Measurements from ENCODE around the gene MTAP.

Gene MTAP

DNA sequence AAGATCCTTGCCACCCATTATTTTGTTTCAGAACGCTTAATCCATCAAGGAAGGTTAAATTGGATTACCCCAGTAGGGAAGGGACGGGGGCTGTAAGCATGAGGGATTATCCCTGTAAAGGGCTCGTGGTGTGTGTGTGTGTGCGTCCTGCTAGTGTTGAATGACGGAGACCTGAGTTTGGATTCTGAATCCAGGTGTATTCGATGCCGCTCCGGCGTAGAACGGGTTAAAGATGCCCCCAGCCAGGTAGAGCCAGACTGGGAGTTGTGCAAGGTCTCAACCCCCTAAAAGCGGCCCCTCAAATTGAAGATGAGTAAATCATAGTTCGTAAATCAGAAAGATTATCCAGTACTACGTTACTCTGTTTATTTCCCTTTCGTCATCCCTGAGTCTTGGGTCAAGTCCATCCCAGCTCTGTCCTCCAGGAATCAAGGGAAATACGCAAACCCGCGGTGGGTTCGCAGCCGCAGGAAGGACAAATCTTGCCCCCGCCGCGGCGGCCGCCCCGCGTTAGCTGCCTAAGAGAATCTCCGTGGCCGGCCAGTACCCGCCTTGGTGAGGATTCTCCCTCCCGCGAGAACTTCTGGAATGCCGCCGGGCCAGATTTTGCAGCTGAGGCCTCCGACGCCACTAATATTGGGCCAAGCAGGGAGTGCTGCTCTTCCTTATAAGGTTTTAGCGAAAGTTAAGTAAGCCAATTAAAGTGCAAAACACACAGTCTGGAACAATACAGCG is 586 bp upstream of the MTAP start:
- in situ Hi-C loops (cut with MboI; ENCODE audit: low sequenced_read_pairs), result loop anchor here (25.0 kb wide), 2 partner anchors 185 to 660 kb away; partner anchors contain the start of genes CDKN2A and CDKN2B-AS1

DNA sequence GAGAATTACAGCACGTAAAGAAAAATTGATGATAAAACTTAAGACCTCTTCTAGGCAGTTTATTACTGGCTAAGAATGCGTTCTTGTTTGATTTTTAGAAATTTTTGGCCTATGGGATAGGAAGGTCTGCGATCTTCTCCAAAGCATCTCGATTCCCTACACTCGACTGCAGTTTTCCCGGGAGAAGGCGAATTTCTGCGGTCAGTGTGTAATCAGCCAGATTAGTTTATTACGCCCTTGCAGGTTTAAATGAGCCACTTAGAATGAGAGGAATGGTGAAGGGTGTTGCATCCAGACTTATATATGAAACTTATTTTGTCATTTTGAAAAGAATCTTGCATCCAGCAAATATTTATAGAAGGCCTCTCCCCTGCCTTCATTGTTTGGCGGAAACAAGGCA is 1.2 kb downstream of the MTAP start:
- in situ Hi-C loops (cut with MboI; ENCODE audit: low sequenced_read_pairs), result loop anchor here (25.0 kb wide), 2 partner anchors 184 to 659 kb away; partner anchors contain the start of genes CDKN2A and CDKN2B-AS1

DNA sequence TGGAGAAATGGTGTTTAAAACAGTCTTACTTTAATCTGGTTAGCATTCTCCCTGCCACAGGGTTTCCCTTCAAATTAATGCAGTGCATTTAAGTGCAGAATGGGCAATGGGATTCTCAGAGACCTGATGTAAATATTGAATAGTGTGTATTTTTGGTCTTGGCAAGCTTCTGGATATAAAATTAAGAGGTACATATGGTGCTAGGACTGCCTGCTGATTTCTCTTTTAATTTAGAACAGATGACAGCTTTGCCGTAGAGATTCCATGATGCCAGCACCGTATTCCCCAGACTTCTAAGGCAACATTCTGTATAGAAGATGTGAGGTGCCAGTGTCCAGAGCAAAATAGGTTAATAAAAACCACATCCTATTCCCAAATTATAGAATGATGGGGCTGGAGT is 1.9 kb downstream of the MTAP start:
- in situ Hi-C loops (cut with MboI; ENCODE audit: low sequenced_read_pairs), result loop anchor here (25.0 kb wide), 2 partner anchors 183 to 658 kb away; partner anchors contain the start of genes CDKN2A and CDKN2B-AS1

DNA sequence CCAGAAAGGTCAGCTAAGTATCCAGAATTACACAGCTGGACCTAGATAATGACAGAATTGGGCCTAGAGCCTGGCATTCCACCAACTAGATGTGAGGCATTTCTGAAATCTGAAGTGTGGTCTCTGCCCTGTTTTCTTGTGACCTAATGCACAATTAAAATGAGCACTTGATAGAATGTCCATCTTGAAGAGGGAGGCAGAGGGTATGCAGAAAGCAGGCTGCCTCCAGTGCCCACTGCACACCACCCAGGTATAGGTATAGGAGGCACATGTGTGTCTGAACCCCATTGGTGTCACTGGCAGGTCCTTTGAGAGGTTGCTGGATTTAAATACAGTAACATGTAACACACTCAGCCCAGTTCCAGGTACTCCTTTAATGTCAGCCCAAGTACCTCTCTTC is 2.4 kb downstream of the MTAP start:
- in situ Hi-C loops (cut with MboI; ENCODE audit: low sequenced_read_pairs), result loop anchor here (25.0 kb wide), 2 partner anchors 183 to 658 kb away; partner anchors contain the start of genes CDKN2A and CDKN2B-AS1

DNA sequence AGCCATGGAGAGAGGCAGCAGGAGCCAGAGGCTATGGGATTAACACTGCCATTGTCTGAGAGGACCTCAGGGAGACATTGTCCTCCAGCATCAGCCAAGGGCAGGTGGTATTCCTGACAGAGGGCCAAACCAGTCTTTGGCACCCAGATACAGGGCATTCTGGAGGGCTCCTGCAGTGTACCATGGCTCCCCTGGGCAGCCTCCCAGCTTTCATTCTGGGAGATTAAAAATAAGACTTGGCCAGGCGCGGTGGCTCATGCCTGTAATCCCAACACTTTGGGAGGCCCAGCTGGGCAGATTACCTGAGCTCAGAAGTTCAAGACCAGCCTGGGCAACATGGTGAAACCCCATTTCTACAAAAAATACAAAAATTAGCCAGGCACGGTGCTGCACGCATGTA is 4.2 kb downstream of the MTAP start:
- in situ Hi-C loops (cut with MboI; ENCODE audit: low sequenced_read_pairs), result loop anchor here (25.0 kb wide), 2 partner anchors 181 to 656 kb away; partner anchors contain the start of genes CDKN2A and CDKN2B-AS1

DNA sequence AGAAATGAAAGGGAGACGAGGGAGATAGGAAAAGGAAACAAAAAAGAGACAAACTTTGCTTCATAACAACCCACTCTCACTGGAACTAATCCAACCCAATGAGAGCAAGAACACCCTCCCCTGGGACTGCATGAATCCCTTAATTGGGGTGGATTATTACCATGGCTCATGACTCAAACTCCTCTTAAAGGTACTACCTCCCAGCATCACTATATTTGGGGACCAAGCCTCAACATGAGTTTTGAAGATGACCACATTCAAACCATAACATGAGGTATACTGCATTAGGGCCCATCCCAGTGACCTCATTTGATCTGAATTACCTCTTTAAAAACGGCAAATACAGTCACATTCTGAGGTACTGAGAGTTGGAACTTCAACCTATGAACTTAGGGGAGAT is 8.0 kb downstream of the MTAP start:
- in situ Hi-C loops (cut with MboI; ENCODE audit: low sequenced_read_pairs), result loop anchor here (25.0 kb wide), 2 partner anchors 177 to 652 kb away; partner anchors contain the start of genes CDKN2A and CDKN2B-AS1

DNA sequence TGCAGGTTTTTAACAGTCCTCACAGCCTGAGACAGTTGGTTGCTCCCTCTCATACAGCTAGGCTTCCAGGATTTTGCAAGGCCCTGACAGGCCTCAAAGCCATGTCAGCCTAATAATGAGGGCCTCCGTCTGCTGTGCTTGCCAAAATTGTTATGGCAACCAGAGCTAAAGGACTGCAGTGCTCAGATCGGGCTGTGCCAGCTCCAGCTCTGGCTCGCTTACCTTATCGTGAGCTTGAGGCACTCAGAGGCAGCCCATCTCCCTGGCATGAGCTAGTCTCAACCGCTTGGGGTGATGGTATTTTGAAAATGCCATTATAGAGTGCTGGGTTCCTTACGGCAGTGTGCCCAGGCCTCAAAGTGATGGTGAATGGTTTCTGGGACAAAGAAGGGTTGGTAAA is 8.4 kb downstream of the MTAP start:
- in situ Hi-C loops (cut with MboI; ENCODE audit: low sequenced_read_pairs), result loop anchor here (25.0 kb wide), 2 partner anchors 176 to 651 kb away; partner anchors contain the start of genes CDKN2A and CDKN2B-AS1

DNA sequence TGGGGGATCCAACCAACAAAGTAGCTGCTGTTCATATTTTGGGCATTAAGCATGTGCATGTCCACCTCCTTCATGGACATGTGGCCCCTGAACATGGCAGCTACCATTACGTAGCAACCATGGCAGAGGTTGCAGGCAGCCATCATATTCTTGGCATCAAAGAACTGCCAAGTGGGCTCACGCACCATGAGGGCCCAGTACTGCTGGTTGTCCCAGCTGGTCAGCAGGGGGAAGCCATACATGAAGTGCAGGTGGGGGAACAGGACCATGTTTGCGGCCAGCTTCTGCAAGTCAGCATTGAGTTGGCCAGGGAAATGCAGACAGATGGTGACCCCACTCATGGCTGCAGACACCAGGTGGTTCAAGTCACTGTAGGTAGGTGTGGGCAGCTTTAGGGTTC is 9.5 kb downstream of the MTAP start:
- in situ Hi-C loops (cut with MboI; ENCODE audit: low sequenced_read_pairs), result loop anchor here (25.0 kb wide), 2 partner anchors 175 to 650 kb away; partner anchors contain the start of genes CDKN2A and CDKN2B-AS1

DNA sequence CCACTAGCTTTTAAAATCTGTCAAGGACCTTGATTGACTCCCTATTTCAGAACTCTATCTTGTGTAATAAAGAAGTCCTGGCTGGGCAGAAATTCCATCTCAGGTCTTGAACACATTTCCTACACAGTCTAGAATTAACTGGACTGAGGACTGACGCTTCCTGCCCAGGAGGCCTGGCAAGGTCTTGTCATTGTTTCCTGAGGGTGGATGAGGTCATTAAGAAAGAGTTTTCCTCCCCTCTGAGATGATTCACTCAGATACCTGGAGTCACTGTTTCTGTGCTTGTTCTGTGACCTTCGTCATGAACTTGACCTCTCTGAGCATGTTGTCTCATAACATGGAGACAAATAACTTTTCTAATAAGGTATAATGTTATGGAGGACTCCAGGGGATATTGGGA is 10.0 kb downstream of the MTAP start:
- in situ Hi-C loops (cut with MboI; ENCODE audit: low sequenced_read_pairs), result loop anchor here (25.0 kb wide), 2 partner anchors 175 to 650 kb away; partner anchors contain the start of genes CDKN2A and CDKN2B-AS1

DNA sequence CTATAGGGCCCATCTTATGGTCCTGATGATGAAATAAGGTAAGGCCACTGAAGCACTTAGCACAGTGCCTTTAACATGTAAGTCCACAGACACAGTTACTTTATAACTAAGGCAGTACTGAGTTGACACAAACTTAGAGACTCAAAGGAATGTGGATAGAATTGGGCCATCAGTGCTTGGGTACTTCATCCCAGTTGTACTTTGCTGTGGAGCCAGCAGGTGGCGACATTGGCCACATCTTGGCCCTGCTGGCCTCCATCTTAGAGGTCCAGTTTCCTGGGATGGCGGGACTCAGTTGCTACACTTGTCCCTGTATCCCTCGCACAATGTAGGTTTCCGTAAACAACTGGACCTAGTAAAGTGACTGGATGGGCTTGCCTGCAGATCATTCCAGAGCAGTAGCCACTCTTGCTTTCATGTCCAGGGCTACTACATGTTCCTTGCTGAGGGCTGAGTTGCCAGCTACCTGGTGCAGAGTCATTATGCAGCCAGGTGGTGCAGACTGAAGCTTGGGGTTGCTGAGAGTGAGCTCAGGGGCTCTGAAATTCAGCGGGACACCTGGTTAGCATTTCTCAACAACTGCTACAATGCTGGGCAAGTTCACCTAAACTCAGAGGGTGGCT is 10.6 kb downstream of the MTAP start:
- in situ Hi-C loops (cut with MboI; ENCODE audit: low sequenced_read_pairs), result loop anchor here (25.0 kb wide), 2 partner anchors 174 to 649 kb away; partner anchors contain the start of genes CDKN2A and CDKN2B-AS1

DNA sequence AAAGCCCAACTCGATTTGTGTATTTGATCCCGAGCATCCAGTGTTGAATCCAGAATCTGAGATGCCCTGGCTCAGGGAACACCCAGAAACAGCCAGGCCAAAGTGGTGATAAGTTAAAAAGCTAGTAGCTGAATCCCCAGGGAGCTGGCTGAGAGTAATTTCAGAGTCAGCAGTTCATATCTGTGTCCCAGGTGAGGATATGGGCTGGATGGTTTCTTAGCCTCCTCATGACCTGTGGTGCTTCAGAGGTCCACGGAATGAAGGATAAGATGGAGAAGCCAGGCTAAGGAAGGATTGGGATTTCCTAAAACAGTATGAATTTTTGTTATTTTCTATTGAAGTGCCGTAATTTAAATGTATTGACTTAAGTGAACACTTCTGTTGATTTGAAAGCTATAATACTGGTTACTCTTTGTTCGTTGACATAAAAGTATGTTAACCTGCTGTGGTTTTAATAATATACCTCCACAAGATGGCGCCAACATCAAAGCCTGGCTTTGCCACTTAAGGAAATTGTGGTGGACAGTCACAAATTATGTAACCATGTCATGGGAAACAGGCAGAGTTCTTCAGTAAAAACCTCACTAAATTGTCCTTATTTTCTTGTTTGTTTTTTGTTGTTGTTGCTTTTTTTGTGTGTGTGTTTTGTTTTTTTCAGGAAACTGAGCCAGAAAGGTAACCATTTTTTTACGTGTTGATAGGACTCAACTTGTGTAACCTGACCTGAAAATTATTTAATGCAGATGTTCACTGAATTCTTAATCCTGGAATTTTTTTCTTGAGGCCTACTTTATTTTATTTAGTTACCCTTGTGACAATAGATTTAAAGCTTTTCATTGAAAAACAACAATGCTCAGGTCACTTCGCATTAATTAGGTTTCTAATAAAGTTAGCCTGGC is 11.4 kb downstream of the MTAP start:
- in situ Hi-C loops (cut with MboI; ENCODE audit: low sequenced_read_pairs), result loop anchor here (25.0 kb wide), 2 partner anchors 173 to 648 kb away; partner anchors contain the start of genes CDKN2A and CDKN2B-AS1

DNA sequence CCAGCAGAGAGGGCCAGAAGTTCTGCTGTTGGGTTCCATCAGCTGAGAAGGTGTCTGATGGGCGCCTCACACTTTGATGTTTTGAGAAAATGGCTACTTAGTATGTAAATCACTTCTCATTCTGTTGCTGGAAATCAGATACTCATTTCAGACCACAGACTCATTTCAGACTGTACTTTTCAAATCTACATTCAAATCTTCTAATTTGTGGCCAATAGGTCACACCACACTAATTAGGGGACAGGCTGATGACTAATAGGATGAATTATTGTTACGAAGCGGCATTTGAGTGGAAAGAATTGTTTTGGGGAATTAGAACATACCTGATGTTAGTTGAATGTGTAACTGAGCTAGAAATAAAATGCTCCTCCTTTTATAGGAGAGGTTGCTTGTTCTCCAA is 13.2 kb downstream of the MTAP start:
- in situ Hi-C loops (cut with MboI; ENCODE audit: low sequenced_read_pairs), result loop anchor here (25.0 kb wide), 2 partner anchors 172 to 647 kb away; partner anchors contain the start of genes CDKN2A and CDKN2B-AS1

DNA sequence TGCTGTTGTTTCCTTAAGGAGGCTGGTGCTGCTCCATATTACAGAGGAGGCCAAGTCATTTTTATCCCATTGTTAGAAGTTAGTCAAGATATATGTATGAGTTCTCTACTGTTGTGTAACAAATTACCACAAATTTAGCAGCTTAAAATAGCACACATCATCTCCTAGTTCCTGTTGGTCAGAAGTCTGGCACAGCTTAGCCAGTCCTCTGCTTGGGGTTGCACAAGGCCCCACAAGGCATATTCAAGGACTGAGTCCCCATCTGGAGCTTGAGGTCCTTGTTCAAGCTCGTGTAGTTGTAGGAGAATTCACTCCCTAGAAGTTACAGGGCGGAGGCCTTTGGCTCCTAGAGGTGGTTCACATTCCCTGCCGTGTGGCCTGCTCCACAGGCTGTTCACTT is 14.7 kb downstream of the MTAP start:
- in situ Hi-C loops (cut with MboI; ENCODE audit: low sequenced_read_pairs), result loop anchor here (25.0 kb wide), 2 partner anchors 170 to 645 kb away; partner anchors contain the start of genes CDKN2A and CDKN2B-AS1

DNA sequence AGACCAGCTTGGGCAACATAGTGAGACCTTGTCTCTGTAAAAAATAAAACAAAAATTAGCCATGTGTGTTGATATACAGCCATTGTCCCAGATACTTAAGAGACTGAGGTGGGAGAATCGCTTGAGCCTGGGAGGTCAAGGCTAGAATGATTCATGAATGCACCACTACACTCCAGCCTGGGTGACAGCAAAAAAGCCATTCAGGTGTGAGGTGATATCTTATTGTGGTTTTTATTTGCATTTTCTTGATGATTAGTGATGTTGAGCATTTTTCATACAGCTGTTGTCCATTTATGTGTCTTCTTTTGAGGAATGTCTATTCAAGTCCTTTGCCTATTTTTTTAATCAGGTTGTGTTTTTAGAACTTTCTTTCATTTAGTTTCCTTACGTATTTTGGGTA is 23.2 kb downstream of the MTAP start:
- in situ Hi-C loops (cut with MboI; ENCODE audit: low sequenced_read_pairs), result loop anchor here (25.0 kb wide), 1 partner anchor 412 kb away; no protein-coding TSS in a partner anchor

DNA sequence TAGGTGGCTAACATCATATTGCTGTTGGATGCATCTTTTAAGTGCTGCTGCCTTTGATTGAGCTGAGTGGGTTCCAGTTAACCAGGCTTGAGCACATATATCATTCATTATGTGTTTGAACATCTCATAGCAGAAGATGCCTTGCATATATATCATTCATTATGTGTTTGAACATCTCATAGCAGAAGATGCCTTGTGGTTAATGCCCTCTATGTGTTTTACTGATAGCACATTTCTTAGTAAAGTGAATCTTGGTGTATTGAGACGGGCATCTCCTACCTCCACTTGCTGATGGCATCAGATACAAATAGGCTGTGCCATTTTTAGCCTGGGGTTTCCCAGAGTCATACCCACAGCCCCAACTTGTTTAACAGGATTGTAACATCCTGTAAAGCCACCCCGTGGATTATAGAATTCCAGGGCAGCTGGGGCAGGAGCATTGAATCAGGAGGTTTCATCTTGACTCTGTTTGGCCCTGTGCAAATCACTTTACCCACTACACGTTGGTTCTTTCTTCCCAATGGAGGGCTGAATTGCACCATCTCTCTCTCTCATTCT is 26.5 kb downstream of the MTAP start:
- in situ Hi-C loops (cut with MboI; ENCODE audit: low sequenced_read_pairs), result loop anchor here (25.0 kb wide), 1 partner anchor 408 kb away; no protein-coding TSS in a partner anchor

DNA sequence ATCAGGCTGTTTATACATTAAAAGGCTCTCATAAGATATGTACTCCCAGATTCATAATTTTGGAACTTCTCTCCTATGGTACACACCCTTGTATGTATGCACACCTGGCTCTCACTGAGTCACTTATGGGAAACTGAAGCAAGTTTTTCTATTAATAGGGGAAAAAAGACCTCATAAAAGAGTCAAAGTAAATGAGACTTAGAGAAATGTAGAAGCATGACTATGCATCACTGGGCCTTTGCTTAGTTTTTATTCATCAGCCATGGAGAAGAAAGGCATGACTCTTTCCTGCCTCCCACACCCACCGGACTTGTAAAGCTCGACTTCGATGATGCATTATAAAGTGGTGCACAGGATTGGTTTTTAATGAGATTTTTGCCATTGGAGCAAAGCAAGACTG is 28.2 kb downstream of the MTAP start:
- in situ Hi-C loops (cut with MboI; ENCODE audit: low sequenced_read_pairs), result loop anchor here (25.0 kb wide), 1 partner anchor 407 kb away; no protein-coding TSS in a partner anchor

DNA sequence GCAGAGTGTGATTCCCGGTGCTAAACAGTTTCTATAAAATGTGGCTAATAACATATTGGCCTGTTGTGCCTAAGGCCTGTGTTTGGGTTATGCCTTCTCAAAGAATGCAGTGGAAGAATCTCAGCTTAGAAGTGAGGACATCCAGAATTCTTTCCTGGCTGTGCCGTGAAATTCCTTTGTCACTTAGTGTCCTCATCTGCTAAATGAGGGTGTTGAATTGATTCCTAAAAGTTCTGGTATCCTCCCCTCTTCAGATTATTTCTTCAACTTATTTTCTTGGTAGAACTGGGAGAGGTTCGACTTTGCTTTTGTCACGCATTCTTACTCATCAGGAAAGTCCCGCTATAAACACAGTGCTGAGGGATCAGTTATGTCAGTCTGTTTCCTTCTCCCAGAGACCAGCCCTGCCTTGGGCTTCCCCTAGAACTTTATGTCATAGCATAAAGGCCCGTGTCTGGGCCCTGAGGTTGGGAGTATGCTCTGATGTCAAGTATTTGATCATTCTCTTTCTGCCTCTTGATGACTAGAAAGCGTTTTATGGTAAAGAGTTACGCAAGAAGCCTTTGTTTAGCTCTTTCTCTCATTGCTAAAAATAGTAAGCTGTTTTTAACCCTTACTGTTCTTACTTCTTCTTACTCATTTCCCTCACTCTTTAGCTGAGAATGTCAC is 29.5 kb downstream of the MTAP start:
- in situ Hi-C loops (cut with MboI; ENCODE audit: low sequenced_read_pairs), result loop anchor here (25.0 kb wide), 1 partner anchor 405 kb away; no protein-coding TSS in a partner anchor

DNA sequence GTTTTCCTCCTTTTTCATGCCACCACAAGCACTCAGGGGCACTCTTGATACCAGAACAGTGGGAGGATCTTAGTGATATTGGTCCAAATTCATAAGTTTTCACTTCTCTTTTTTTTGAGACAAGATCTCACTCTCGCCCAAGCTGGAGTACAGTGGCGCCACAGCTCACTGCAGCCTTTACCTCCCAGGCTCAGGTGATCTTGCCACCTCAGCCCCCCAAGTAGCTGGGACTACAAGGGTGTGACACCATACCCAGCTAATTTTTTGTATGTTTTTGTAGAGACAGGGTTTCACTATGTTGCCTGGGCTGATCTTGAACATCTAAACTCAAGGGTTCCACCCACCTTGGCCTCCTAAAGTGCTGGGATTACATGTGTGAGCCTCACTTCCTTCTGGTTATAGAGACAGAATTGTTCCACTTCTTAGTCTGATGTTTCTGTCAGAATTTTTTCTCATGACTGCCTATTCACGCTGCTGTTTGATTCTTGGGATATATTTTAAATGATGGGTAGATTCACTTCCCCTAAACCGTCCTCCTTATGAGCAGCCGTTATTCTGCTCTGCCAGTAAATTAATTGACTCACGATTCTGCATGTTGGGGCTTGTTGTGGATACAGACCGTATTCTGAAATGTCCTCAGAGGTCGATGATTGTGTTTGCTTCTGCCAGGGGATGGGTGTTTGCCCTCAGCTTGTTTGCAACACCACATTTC is 30.8 kb downstream of the MTAP start:
- in situ Hi-C loops (cut with MboI; ENCODE audit: low sequenced_read_pairs), result loop anchor here (25.0 kb wide), 1 partner anchor 404 kb away; no protein-coding TSS in a partner anchor
